WERI-Rb-1 (cell line): Measurements from ENCODE around the gene SULT2B1.
A peak's percentile ranks its signal among the peaks of the same experiment; 100 is the strongest.

Experiments used
- DNase-seq: peaks from one replicate; pipeline ENCODE4 v3.0.0-alpha.2; 2020
- H3K27ac ChIP-seq: fragments of 250-450 bp; sonication (Bioruptor Pico); 2 replicates; pipeline ENCODE4 v1.5.1; 2020; ENCODE audit warnings: mild to moderate bottlenecking, moderate library complexity
- H3K27me3 ChIP-seq: fragments of 250-450 bp; sonication (Bioruptor Pico); 2 replicates; pipeline ENCODE4 v1.5.1; 2021; ENCODE audit warnings: mild to moderate bottlenecking, low read depth, moderate library complexity; ENCODE audit not compliant: insufficient read depth, severe bottlenecking
- H3K36me3 ChIP-seq: fragments of 250-450 bp; sonication (Bioruptor Pico); 2 replicates; pipeline ENCODE4 v1.5.1; 2020; ENCODE audit warnings: mild to moderate bottlenecking, moderate library complexity
- H3K4me3 ChIP-seq: 2 replicates; pipeline ENCODE4 v1.5.1; 2011; ENCODE audit warnings: low read depth, mild to moderate bottlenecking, control low read depth, low read length
- H3K9me3 ChIP-seq: fragments of 250-450 bp; sonication (Bioruptor Pico); 2 replicates; pipeline ENCODE4 v1.5.1; 2021; ENCODE audit warnings: mild to moderate bottlenecking, moderate library complexity; ENCODE audit not compliant: severe bottlenecking
- CTCF ChIP-seq: IDR thresholded peaks from 2 replicates; pipeline ENCODE4 v1.5.1; 2011; ENCODE audit warnings: low read depth, mild to moderate bottlenecking, control low read depth, inconsistent platforms, low read length

The SULT2B1 gene

GRCh38 chr19:48634424-48635262 lies 82.7 kb downstream of the SULT2B1 start:
- H3K36me3 ChIP-seq: peaks cover 25% of the 10 kb centered on the region
- peak overlapping the region; percentile 68 for H3K27ac ChIP-seq
- TF ChIP-seq CTCF: no peak
- H3K4me3 ChIP-seq: peak overlapping the region; percentile 38
- H3K27me3 ChIP-seq: no peaks in the 10 kb centered on the region
- peak; percentile 98 for DNase-seq
- no peaks in the 10 kb centered on the region for H3K9me3 ChIP-seq

- no peak for TF ChIP-seq CTCF
- H3K36me3 ChIP-seq: peaks cover 17% of the 10 kb centered on the region
- peak overlapping the region; percentile 42 for H3K4me3 ChIP-seq
- no peaks in the 10 kb centered on the region for H3K9me3 ChIP-seq
- DNase-seq: peak; percentile 67
- no peaks in the 10 kb centered on the region for H3K27me3 ChIP-seq
- peak overlapping the region; percentile 68 for H3K27ac ChIP-seq
Observed at GRCh38 chr19:48635263-48635965, 83.4 kb downstream of the SULT2B1 start.

- TF ChIP-seq CTCF: no peak
- Histone ChIP-seq H3K27me3 (no peaks in the 10 kb centered on the region), H3K27ac (peak overlapping the region; percentile 42), H3K9me3 (no peaks in the 10 kb centered on the region), H3K36me3 (peaks cover 9% of the 10 kb centered on the region), H3K4me3 (peak overlapping the region; percentile 42)
- DNase-seq: no peak
Observed at GRCh38 chr19:48635966-48636858, 84.2 kb downstream of the SULT2B1 start.

GRCh38 chr19:48636859-48637448 lies 85.0 kb downstream of the SULT2B1 start, which contains the start of gene DBP:
Gene DBP, minus strand, starts transcription at chr19:48637379. Its CDS starts 385 bp downstream, at chr19:48636994.
- Histone ChIP-seq H3K27me3 (no peaks in the 10 kb centered on the region), H3K36me3 (peaks cover 4% of the 10 kb centered on the region; the same call in 1 of the 2 replicates), H3K4me3 (peak within 1 kb of the TSS; percentile 73), H3K27ac (peak within 1 kb of the TSS; percentile 94), H3K9me3 (no peaks in the 10 kb centered on the region)
- TF ChIP-seq CTCF: no peak
- no peak for DNase-seq

- H3K27ac ChIP-seq: peak overlapping the region; percentile 94
- peak; percentile 100 for DNase-seq
- TF ChIP-seq CTCF: no peak
- no peaks in the 10 kb centered on the region for H3K27me3 ChIP-seq
- H3K9me3 ChIP-seq: no peaks in the 10 kb centered on the region
- H3K4me3 ChIP-seq: peak overlapping the region; percentile 73
- H3K36me3 ChIP-seq: peaks cover 1% of the 10 kb centered on the region; the same call in 1 of the 2 replicates
Observed at GRCh38 chr19:48637449-48637947, 85.5 kb downstream of the SULT2B1 start.
